ENCODE results near the gene KIF1B. TPM values are rescaled to one million over a fixed set of nuclear protein-coding genes. Genes with fewer than 3 reads are reported as not detected.

The KIF1B gene
- total RNA-seq, 1 donor from 2014 or later, result 18.2 TPM

DNA sequence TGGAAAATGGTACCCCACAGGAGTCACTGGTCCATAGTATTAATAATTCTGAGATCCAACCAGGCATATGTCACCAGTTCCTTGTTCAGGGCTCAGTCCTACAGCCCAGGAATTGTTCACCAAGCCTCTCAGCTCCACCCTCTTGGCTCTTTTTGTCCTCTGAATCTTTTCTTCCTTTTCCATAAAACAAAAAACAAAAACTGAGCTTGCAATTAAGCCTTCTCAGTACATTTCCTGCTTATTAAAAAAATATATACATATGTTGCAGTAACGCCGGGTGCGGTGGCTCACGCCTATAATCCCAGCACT is 23.4 kb upstream of the KIF1B start:
- Histone ChIP-seq H3K36me3 (ENCODE audit: control insufficient read depth, insufficient read depth, low read length) (no peaks in the 10 kb centered on the region), H3K27me3 (ENCODE audit: control insufficient read depth, insufficient read depth, low read length) (no peaks in the 10 kb centered on the region), H3K4me3 (ENCODE audit: low read depth, low read length) (no peak overlapping the region)
- TF ChIP-seq, protein P1, sequence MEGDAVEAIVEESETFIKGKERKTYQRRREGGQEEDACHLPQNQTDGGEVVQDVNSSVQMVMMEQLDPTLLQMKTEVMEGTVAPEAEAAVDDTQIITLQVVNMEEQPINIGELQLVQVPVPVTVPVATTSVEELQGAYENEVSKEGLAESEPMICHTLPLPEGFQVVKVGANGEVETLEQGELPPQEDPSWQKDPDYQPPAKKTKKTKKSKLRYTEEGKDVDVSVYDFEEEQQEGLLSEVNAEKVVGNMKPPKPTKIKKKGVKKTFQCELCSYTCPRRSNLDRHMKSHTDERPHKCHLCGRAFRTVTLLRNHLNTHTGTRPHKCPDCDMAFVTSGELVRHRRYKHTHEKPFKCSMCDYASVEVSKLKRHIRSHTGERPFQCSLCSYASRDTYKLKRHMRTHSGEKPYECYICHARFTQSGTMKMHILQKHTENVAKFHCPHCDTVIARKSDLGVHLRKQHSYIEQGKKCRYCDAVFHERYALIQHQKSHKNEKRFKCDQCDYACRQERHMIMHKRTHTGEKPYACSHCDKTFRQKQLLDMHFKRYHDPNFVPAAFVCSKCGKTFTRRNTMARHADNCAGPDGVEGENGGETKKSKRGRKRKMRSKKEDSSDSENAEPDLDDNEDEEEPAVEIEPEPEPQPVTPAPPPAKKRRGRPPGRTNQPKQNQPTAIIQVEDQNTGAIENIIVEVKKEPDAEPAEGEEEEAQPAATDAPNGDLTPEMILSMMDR (IDR thresholded peaks at IDR 0.05; ENCODE audit: insufficient read depth, low read length, severe bottlenecking), result no peak
- DNase-seq (ENCODE audit: low read depth) (no peak), FAIRE-seq (peak; percentile 68)

DNA sequence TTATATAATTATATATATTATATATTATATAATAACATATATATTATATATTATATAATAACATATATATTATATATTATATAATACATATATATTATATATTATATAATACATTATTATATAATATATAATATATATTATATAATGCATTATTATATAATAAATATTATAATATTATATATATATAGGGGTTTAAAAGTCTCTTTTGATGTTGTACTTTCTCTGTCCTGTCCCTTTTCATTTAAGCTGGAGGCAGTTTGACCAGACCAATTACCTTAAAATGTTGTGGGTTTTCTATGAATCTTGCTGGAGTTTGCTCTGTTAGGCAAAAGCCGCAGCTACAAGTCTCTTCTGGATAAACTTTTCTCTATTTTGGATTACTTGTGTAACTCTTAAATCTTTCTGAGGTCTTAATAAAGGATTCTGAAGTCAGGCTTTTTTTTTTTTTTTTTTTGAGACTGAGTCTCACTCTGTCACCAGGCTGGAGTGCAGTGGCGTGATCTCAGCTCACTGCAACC is 22.2 kb upstream of the KIF1B start:
- Histone ChIP-seq H3K4me3 (ENCODE audit: low read depth, low read length) (no peak overlapping the region), H3K36me3 (ENCODE audit: control insufficient read depth, insufficient read depth, low read length) (no peaks in the 10 kb centered on the region), H3K27me3 (ENCODE audit: control insufficient read depth, insufficient read depth, low read length) (no peaks in the 10 kb centered on the region)
- DNase-seq (ENCODE audit: low read depth) (no peak), FAIRE-seq (no peak)
- TF ChIP-seq, protein P1 (IDR thresholded peaks at IDR 0.05; ENCODE audit: insufficient read depth, low read length, severe bottlenecking), result no peak

DNA sequence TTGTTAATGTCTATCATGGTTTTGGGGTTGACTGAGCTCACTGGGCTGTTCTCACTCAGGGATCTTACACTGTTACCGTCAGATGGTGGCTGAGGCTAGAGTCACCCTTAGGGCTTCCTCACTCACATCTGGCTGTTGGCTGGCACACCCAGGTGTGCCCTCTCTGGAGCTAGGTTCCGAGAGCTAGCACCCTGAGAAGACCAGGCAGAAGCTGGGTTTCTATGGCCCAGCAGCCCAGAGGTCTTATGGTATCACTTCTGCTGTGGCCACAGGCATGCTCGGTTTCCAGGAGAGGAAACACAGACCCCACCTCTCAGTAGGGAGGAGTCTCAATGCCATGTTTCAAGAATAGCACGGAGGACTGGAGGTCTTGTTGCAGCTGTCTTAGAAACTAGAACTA is 20.7 kb upstream of the KIF1B start:
- FAIRE-seq, result no peak
- DNase-seq (ENCODE audit: low read depth), result no peak
- no peaks in the 10 kb centered on the region for H3K27me3 ChIP-seq (ENCODE audit: control insufficient read depth, insufficient read depth, low read length)
- H3K36me3 ChIP-seq (ENCODE audit: control insufficient read depth, insufficient read depth, low read length), result no peaks in the 10 kb centered on the region
- no peak overlapping the region for H3K4me3 ChIP-seq (ENCODE audit: low read depth, low read length)
- TF ChIP-seq, protein P1 (IDR thresholded peaks at IDR 0.05; ENCODE audit: insufficient read depth, low read length, severe bottlenecking), result no peak

DNA sequence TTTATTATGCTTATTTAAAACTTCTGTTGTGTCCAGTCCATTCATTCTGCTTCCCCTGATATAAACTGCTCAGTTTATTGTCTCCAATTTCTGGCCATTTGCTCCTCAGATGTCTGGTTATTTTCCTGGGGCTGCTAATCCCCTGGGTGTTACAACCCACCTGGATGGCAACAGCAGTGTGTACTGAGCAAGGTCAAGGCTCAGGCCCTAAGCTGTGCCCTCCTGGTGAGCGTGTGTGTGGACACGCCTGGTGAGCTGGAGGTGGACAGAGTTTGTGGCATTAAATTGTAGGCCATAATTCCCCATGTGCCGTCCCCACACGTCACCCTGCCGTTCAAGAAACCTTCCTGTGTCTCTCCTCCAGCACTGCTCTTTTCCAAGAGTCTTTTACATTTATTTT is 18.1 kb upstream of the KIF1B start:
- no peak overlapping the region for H3K4me3 ChIP-seq (ENCODE audit: low read depth, low read length)
- DNase-seq (ENCODE audit: low read depth) (no peak), FAIRE-seq (no peak)
- no peaks in the 10 kb centered on the region for H3K27me3 ChIP-seq (ENCODE audit: control insufficient read depth, insufficient read depth, low read length)
- no peaks in the 10 kb centered on the region for H3K36me3 ChIP-seq (ENCODE audit: control insufficient read depth, insufficient read depth, low read length)
- TF ChIP-seq, protein P1 (IDR thresholded peaks at IDR 0.05; ENCODE audit: insufficient read depth, low read length, severe bottlenecking), result no peak

DNA sequence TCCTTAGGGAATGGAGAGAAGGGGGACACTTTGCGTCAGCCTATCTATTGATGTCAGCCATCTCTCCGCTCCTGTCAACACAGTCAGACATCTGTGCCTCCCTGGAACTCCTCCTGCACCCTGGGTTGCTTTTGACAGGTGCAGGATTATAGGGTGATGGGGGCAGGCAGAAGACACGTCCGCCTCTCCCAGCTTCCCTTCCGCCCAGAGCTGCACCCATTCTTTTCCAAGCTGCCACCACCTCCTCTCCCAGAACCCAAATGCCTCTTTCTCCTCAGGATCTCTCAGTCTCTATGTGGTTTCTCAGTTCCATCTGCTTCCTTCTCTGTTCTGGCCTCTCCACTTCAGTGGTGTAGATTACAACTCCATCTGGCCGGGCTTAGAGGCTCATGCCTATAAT is 17.1 kb upstream of the KIF1B start:
- Histone ChIP-seq H3K4me3 (ENCODE audit: low read depth, low read length) (no peak overlapping the region), H3K27me3 (ENCODE audit: control insufficient read depth, insufficient read depth, low read length) (no peaks in the 10 kb centered on the region), H3K36me3 (ENCODE audit: control insufficient read depth, insufficient read depth, low read length) (no peaks in the 10 kb centered on the region)
- DNase-seq (ENCODE audit: low read depth) (no peak), FAIRE-seq (peak; percentile 55)
- TF ChIP-seq, protein P1 (IDR thresholded peaks at IDR 0.05; ENCODE audit: insufficient read depth, low read length, severe bottlenecking), result no peak

DNA sequence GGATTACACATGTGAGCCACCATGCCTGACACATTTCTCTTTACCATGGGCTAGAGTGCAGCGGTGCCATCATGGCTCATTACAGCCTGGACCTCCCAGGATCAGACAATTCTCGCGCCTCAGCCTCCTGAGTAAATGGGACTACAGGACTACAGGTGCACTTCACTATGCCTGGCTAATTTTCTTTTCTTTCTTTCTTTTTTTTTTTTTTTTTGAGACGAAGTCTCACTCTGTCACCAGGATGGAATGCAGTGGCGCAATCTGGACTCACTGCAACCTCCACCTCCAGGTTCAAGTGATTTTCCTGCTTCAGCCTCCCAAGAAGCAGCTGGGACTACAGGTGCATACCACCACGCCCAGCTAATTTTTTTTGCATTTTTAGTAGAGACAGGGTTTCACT is 14.8 kb upstream of the KIF1B start:
- no peaks in the 10 kb centered on the region for H3K27me3 ChIP-seq (ENCODE audit: control insufficient read depth, insufficient read depth, low read length)
- H3K4me3 ChIP-seq (ENCODE audit: low read depth, low read length), result no peak overlapping the region
- FAIRE-seq, result no peak
- no peaks in the 10 kb centered on the region for H3K36me3 ChIP-seq (ENCODE audit: control insufficient read depth, insufficient read depth, low read length)
- TF ChIP-seq, protein P1 (IDR thresholded peaks at IDR 0.05; ENCODE audit: insufficient read depth, low read length, severe bottlenecking), result no peak
- peak; percentile 70 for DNase-seq (ENCODE audit: low read depth)
